IMR-90 (cell line): Measurements from ENCODE around the gene RNASE7. TPM values are rescaled to one million over a fixed set of nuclear protein-coding genes. Genes with fewer than 3 reads are reported as not detected.

Experiments used
- ATAC-seq: fragments of 200-7000 bp; cut with Tn5 transposase; 2 replicates; pipeline ENCODE4 v1.9.1; 2020; ENCODE audit warnings: low read depth, mild to moderate bottlenecking, moderate library complexity
- BruUV-seq: library from RNA; stranded (reverse); fragments of 400-500 nt; replicated peaks from 2 replicates; lab custom pipeline; 2021; lab: Mats Ljungman, UMichigan
- CTCF ChIA-PET: fragments of 300-600 bp; formaldehyde crosslinking; extraction: SDS; loops from one replicate; lab custom pipeline; 2021; ENCODE audit warnings: antibody characterized with exemption; lab: Yijun Ruan, JAX
- POLR2A ChIA-PET: fragments of 300-600 bp; sonication (Branson Sonifier 250); formaldehyde crosslinking; loops from one replicate; lab custom pipeline; 2022; ENCODE audit warnings: antibody characterized with exemption; ENCODE audit not compliant: unreplicated experiment; lab: Charles Lee
- DNase-seq: peaks from one replicate; pipeline ENCODE4 v3.0.0; 2013
- H2AFZ ChIP-seq: replicated peaks from 2 replicates; pipeline ENCODE3; 2013; ENCODE audit warnings: low read length, mild to moderate bottlenecking; ENCODE audit not compliant: poor library complexity
- H2AK5ac ChIP-seq: 2 replicates; pipeline ENCODE4 v1.6.1; 2013; ENCODE audit warnings: low read depth, low read length, inconsistent platforms
- H2AK9ac ChIP-seq: replicated peaks from 2 replicates; pipeline ENCODE3; 2013; ENCODE audit warnings: mild to moderate bottlenecking, low read depth, low read length, moderate library complexity; ENCODE audit not compliant: poor library complexity
- H2BK120ac ChIP-seq: 2 replicates; pipeline ENCODE4 v1.6.1; 2013; ENCODE audit warnings: low read depth, low read length, inconsistent platforms
- H2BK15ac ChIP-seq: 3 replicates; pipeline ENCODE4 v1.6.1; 2013; ENCODE audit warnings: low read depth, low read length, inconsistent platforms
- H2BK20ac ChIP-seq: 2 replicates; pipeline ENCODE4 v1.6.1; 2013; ENCODE audit warnings: low read depth, mild to moderate bottlenecking, inconsistent platforms, low read length, moderate library complexity
- H2BK5ac ChIP-seq: 2 replicates; pipeline ENCODE4 v1.6.1; 2013; ENCODE audit warnings: mild to moderate bottlenecking, low read depth, low read length, inconsistent platforms; ENCODE audit not compliant: poor library complexity, severe bottlenecking
- H3K14ac ChIP-seq: replicated peaks from 2 replicates; pipeline ENCODE4 v1.6.1; 2013; ENCODE audit warnings: low read depth, low read length, inconsistent platforms
- H3K18ac ChIP-seq: 2 replicates; pipeline ENCODE4 v1.6.1; 2013; ENCODE audit warnings: low read depth, low read length, control low read depth
- H3K23ac ChIP-seq: 2 replicates; pipeline ENCODE4 v1.6.1; 2013; ENCODE audit warnings: low read depth, low read length, inconsistent platforms
- H3K27ac ChIP-seq: 2 replicates; pipeline ENCODE4 v1.5.1; 2013; ENCODE audit warnings: mild to moderate bottlenecking, control low read depth, low read length; ENCODE audit not compliant: insufficient read depth
- H3K27me3 ChIP-seq: 2 replicates; pipeline ENCODE4 v1.6.1; 2013; ENCODE audit warnings: low read length; ENCODE audit not compliant: control insufficient read depth, insufficient read depth
- H3K36me3 ChIP-seq: 2 replicates; pipeline ENCODE4 v1.6.1; 2013; ENCODE audit warnings: low read length, mixed read lengths; ENCODE audit not compliant: control insufficient read depth, insufficient read depth
- H3K4ac ChIP-seq: 2 replicates; pipeline ENCODE4 v1.6.1; 2013; ENCODE audit warnings: low read depth, low read length, inconsistent platforms
- H3K4me1 ChIP-seq: 2 replicates; pipeline ENCODE4 v1.6.1; 2013; ENCODE audit warnings: low read length, mixed read lengths; ENCODE audit not compliant: control insufficient read depth, insufficient read depth
- H3K4me2 ChIP-seq: 2 replicates; pipeline ENCODE4 v1.6.1; 2013; ENCODE audit warnings: low read depth, mild to moderate bottlenecking, control low read depth, low read length, moderate library complexity
- H3K4me3 ChIP-seq: 2 replicates; pipeline ENCODE4 v1.5.1; 2013; ENCODE audit warnings: low read depth, mild to moderate bottlenecking, control low read depth, low read length, moderate library complexity; ENCODE audit not compliant: insufficient read depth
- H3K56ac ChIP-seq: 2 replicates; pipeline ENCODE4 v1.6.1; 2013; ENCODE audit warnings: low read length, inconsistent platforms; ENCODE audit not compliant: insufficient read depth; ENCODE audit errors: extremely low read depth
- H3K79me1 ChIP-seq, 2 experiments: 2 replicates each; pipeline ENCODE4 v1.6.1; 2013; ENCODE audit warnings: low read length in 2 of 2, inconsistent platforms in 1 of 2, low read depth in 1 of 2
- H3K9ac ChIP-seq: 2 replicates; pipeline ENCODE4 v1.6.1; 2013; ENCODE audit warnings: low read depth, low read length, control low read depth
- H3K9me1 ChIP-seq: 2 replicates; pipeline ENCODE4 v1.6.1; 2013; ENCODE audit warnings: low read length, inconsistent platforms; ENCODE audit not compliant: insufficient read depth
- H3K9me3 ChIP-seq: 2 replicates; pipeline ENCODE4 v1.6.1; 2013; ENCODE audit warnings: low read length; ENCODE audit not compliant: control insufficient read depth, insufficient read depth
- H4K20me1 ChIP-seq: 2 replicates; pipeline ENCODE4 v1.6.1; 2013; ENCODE audit warnings: low read length, inconsistent platforms; ENCODE audit not compliant: insufficient read depth
- H4K5ac ChIP-seq: 2 replicates; pipeline ENCODE4 v1.6.1; 2013; ENCODE audit warnings: mild to moderate bottlenecking, low read depth, low read length, control low read depth
- H4K8ac ChIP-seq, 2 experiments: 2 replicates each; pipeline ENCODE4 v1.6.1; 2013; ENCODE audit warnings: low read depth in 2 of 2, low read length in 2 of 2, control low read depth in 1 of 2, inconsistent platforms in 1 of 2
- H4K91ac ChIP-seq: 2 replicates; pipeline ENCODE4 v1.6.1; 2013; ENCODE audit warnings: low read depth, low read length, inconsistent platforms; ENCODE audit not compliant: insufficient read depth
- CEBPB ChIP-seq: IDR thresholded peaks from 2 replicates; pipeline ENCODE4 v1.6.1; 2012; ENCODE audit warnings: low read depth, low read length, improper control_type of control experiment
- MXI1 ChIP-seq: IDR thresholded peaks from 2 replicates; pipeline ENCODE4 v1.6.1; 2012; ENCODE audit warnings: low read depth, mild to moderate bottlenecking, low read length, moderate library complexity, borderline replicate concordance
- RAD21 ChIP-seq: IDR thresholded peaks from 2 replicates; pipeline ENCODE4 v1.6.1; 2012; ENCODE audit warnings: low read length, improper control_type of control experiment
- WGBS, 2 experiments: methylation state at CpG; one replicate each; pipeline versions ENCODE4 v1.1.5 to v1.1.7; 2013; ENCODE audit warnings: missing lambda C conversion rate in 2 of 2; ENCODE audit not compliant: insufficient read length in 1 of 2; ENCODE audit errors: extremely low coverage in 2 of 2; 5-methylcytosine and 5-hydroxymethylcytosine counted together
- dilution Hi-C: fragments of 300-500 bp; cut with HindIII; formaldehyde crosslinking; loops from one replicate; pipeline ENCODE4 v1.14.3; 2018; ENCODE audit warnings: low sequenced_read_pairs; ENCODE audit not compliant: unreplicated experiment
- in situ Hi-C: fragments of 300-500 bp; cut with MboI; formaldehyde crosslinking; loops from 3 replicates; pipeline ENCODE4 v1.14.3; 2019; ENCODE audit warnings: low sequenced_read_pairs, inconsistent platforms, mixed read lengths
- intact Hi-C: fragments of 100-400 bp; cut with micrococcal nuclease; formaldehyde crosslinking; loops from 2 replicates; pipeline ENCODE4 v1.10.0; 2022
- polyA plus RNA-seq, 3 experiments: library from polyadenylated mRNA; depleted of rRNA; stranded (reverse); fragments of >200 nt; gene quantifications; 2 replicates each; pipeline ENCODE4 v1.2.3, GENCODE V29; 2012; ENCODE audit warnings: low replicate concordance in 1 of 3
- total RNA-seq: library from RNA; depleted of rRNA; stranded (reverse); fragments of >200 nt; gene quantifications from 2 replicates; pipeline ENCODE4 v1.2.3, GENCODE V29; 2012
- TF ChIP-seq, protein P1 (sequence below): fragments of 150-350 bp; IDR thresholded peaks from 2 replicates; pipeline ENCODE4 v1.6.1; 2016; ENCODE audit warnings: low read depth, mild to moderate bottlenecking, low read length, moderate library complexity, borderline replicate concordance

The RNASE7 gene
- total and polyA plus RNA-seq, 2 of the 4 experiments (the other 2 are of a cell fraction), result not detected

GRCh38 chr14:21015312-21015711 lies 26.9 kb upstream of the RNASE7 start:
- 80% methylated on average over 3 of the region's 6 CpGs; no CpG with 5 or more reads in 1 of the 2 experiments for WGBS, 2 experiments
- Histone ChIP-seq H2BK5ac (no peak overlapping the region), H3K14ac (no peak overlapping the region), H2BK15ac (no peak overlapping the region), H2AFZ (no peak overlapping the region), H4K20me1 (no peaks in the 10 kb centered on the region), H3K4me1 (no peaks in the 10 kb centered on the region), H3K9me3 (no peaks in the 10 kb centered on the region), H3K27ac (no peak overlapping the region), H3K27me3 (peaks cover 25% of the 10 kb centered on the region), H3K79me1 (no peaks in the 10 kb centered on the region), H3K18ac (no peak overlapping the region), H3K36me3 (no peaks in the 10 kb centered on the region), H4K8ac (no peak overlapping the region), H3K4ac (no peak overlapping the region), H2BK20ac (no peak overlapping the region), H4K5ac (no peak overlapping the region), H3K23ac (no peak overlapping the region), H3K4me2 (no peak overlapping the region), H3K9ac (no peak overlapping the region), H2AK5ac (no peak overlapping the region), H3K56ac (no peak overlapping the region), H3K4me3 (no peak overlapping the region), H2BK120ac (no peak overlapping the region), H2AK9ac (no peak overlapping the region), H3K9me1 (no peaks in the 10 kb centered on the region), H4K91ac (no peak overlapping the region)
- POLR2A ChIA-PET, result no interaction called here
- CTCF ChIA-PET, result interaction anchor here (0.6 to 3.0 kb wide), 23 partner anchors 9 to 202 kb away, joined by 3 to 44 read pairs (median 6); partner anchors contain the start of genes NDRG2 and TMEM253
- dilution Hi-C loops, result no loop called here
- ATAC-seq (no peak), DNase-seq (no peak)
- in situ Hi-C loops, result loop anchor here (5.0 kb wide), 1 partner anchor 87 kb away; the partner anchor contains the start of gene TMEM253
- intact Hi-C loops, result no loop called here
- BruUV-seq, result no TSS peak
- no peak for TF ChIP-seq MXI1
- TF ChIP-seq, protein P1, sequence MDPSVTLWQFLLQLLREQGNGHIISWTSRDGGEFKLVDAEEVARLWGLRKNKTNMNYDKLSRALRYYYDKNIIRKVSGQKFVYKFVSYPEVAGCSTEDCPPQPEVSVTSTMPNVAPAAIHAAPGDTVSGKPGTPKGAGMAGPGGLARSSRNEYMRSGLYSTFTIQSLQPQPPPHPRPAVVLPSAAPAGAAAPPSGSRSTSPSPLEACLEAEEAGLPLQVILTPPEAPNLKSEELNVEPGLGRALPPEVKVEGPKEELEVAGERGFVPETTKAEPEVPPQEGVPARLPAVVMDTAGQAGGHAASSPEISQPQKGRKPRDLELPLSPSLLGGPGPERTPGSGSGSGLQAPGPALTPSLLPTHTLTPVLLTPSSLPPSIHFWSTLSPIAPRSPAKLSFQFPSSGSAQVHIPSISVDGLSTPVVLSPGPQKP, result no peak
- TF ChIP-seq RAD21, result no peak
- TF ChIP-seq CEBPB, result no peak
